GM23338 (cell line): Measurements from ENCODE around the gene RNF5. TPM values are rescaled to one million over a fixed set of nuclear protein-coding genes. Genes with fewer than 3 reads are reported as not detected.

Source experiments
- ATAC-seq: fragments of 200-7000 bp; cut with Tn5 transposase; 3 replicates; pipeline ENCODE4 v1.9.1; 2020
- DNase-seq: peaks from one replicate; pipeline ENCODE4 v3.0.0-alpha.2; 2015; ENCODE audit warnings: low spot score
- H2AFZ ChIP-seq: fragments of 200-600 bp; sonication (generic); 2 replicates; pipeline ENCODE4 v1.8.0; 2016; ENCODE audit warnings: antibody characterized with exemption, mild to moderate bottlenecking, moderate library complexity
- H3F3A ChIP-seq: fragments of 200-600 bp; sonication (generic); replicated peaks from 2 replicates; pipeline ENCODE4 v1.8.0; 2017; ENCODE audit warnings: antibody characterized with exemption, mixed run types, low read depth
- H3K27ac ChIP-seq: fragments of 200-600 bp; sonication (generic); 2 replicates; pipeline ENCODE4 v1.6.1; 2016; ENCODE audit warnings: low read depth
- H3K27me3 ChIP-seq: fragments of 200-600 bp; sonication (generic); 2 replicates; pipeline ENCODE4 v1.8.0; 2016; ENCODE audit warnings: mild to moderate bottlenecking, mixed run types, moderate library complexity; ENCODE audit not compliant: insufficient read depth
- H3K36me3 ChIP-seq: fragments of 200-600 bp; sonication (generic); 2 replicates; pipeline ENCODE4 v1.8.0; 2016; ENCODE audit warnings: mild to moderate bottlenecking; ENCODE audit not compliant: insufficient read depth
- H3K4me1 ChIP-seq: fragments of 200-600 bp; sonication (generic); 2 replicates; pipeline ENCODE4 v1.8.0; 2016; ENCODE audit warnings: mild to moderate bottlenecking, moderate library complexity; ENCODE audit not compliant: insufficient read depth
- H3K4me2 ChIP-seq: fragments of 200-600 bp; sonication (generic); 2 replicates; pipeline ENCODE4 v1.7.1; 2017; ENCODE audit warnings: mixed run types
- H3K4me3 ChIP-seq: fragments of 200-600 bp; sonication (generic); 2 replicates; pipeline ENCODE4 v1.6.1; 2016; ENCODE audit warnings: mixed run types
- H3K79me2 ChIP-seq: fragments of 200-600 bp; sonication (generic); replicated peaks from 2 replicates; pipeline ENCODE4 v1.8.0; 2017; ENCODE audit warnings: mild to moderate bottlenecking; ENCODE audit not compliant: insufficient read depth
- H3K9me2 ChIP-seq: fragments of 200-600 bp; sonication (generic); 2 replicates; pipeline ENCODE4 v1.8.0; 2017; ENCODE audit not compliant: insufficient read depth
- H4K20me1 ChIP-seq: fragments of 200-600 bp; sonication (generic); replicated peaks from 2 replicates; pipeline ENCODE4 v1.8.0; 2017; ENCODE audit warnings: mild to moderate bottlenecking; ENCODE audit not compliant: insufficient read depth
- H3K27ac Mint-ChIP-seq: 2 replicates; pipeline ENCODE4 v1.8.0; 2020; ENCODE audit warnings: inconsistent platforms, mild to moderate bottlenecking, moderate library complexity, mixed read lengths
- H3K27me3 Mint-ChIP-seq: 3 replicates; pipeline ENCODE4 v1.8.0; 2022; ENCODE audit warnings: low read depth, mild to moderate bottlenecking, moderate library complexity, mixed read lengths, inconsistent platforms; ENCODE audit not compliant: insufficient read depth, poor library complexity
- H3K36me3 Mint-ChIP-seq: 3 replicates; pipeline ENCODE4 v1.8.0; 2021; ENCODE audit warnings: low read depth, mild to moderate bottlenecking, inconsistent platforms, moderate library complexity, mixed read lengths
- H3K4me1 Mint-ChIP-seq: 3 replicates; pipeline ENCODE4 v1.8.0; 2020; ENCODE audit warnings: mild to moderate bottlenecking, inconsistent platforms, mixed read lengths
- H3K4me3 Mint-ChIP-seq: 3 replicates; pipeline ENCODE4 v1.8.0; 2021; ENCODE audit warnings: moderate library complexity, mild to moderate bottlenecking, inconsistent platforms, mixed read lengths
- H3K9me3 Mint-ChIP-seq: 3 replicates; pipeline ENCODE4 v1.8.0; 2020; ENCODE audit warnings: moderate library complexity, mild to moderate bottlenecking, inconsistent platforms, mixed read lengths
- CREB1 ChIP-seq: fragments of 250-450 bp; sonication (Bioruptor Pico); IDR thresholded peaks from 2 replicates; pipeline ENCODE4 v1.5.0; 2020; ENCODE audit warnings: low read depth, mild to moderate bottlenecking, moderate library complexity
- ETS1 ChIP-seq: IDR thresholded peaks from 2 replicates; pipeline ENCODE4 v1.6.1; 2016; ENCODE audit warnings: antibody characterized with exemption
- EZH2 ChIP-seq: fragments of 200-600 bp; sonication (generic); IDR thresholded peaks from one replicate; pipeline ENCODE4 v1.8.0; 2017; ENCODE audit warnings: antibody characterized with exemption, mild to moderate bottlenecking, low read depth; ENCODE audit not compliant: unreplicated experiment
- EZH2phosphoT487 ChIP-seq: fragments of 200-600 bp; sonication (generic); IDR thresholded peaks from one replicate; pipeline ENCODE4 v1.8.1; 2018; ENCODE audit warnings: antibody characterized with exemption; ENCODE audit not compliant: unreplicated experiment
- JUNB ChIP-seq: IDR thresholded peaks from one replicate; pipeline ENCODE4 v1.6.1; 2016; ENCODE audit warnings: antibody characterized with exemption; ENCODE audit not compliant: unreplicated experiment
- NANOG ChIP-seq: IDR thresholded peaks from 2 replicates; pipeline ENCODE4 v1.6.1; 2016; ENCODE audit warnings: antibody characterized with exemption, borderline replicate concordance
- STAT1 ChIP-seq: IDR thresholded peaks from one replicate; pipeline ENCODE4 v1.6.1; 2016; ENCODE audit warnings: antibody characterized with exemption; ENCODE audit not compliant: unreplicated experiment
- ZNF114 ChIP-seq: fragments of 250-450 bp; sonication (Bioruptor Pico); IDR thresholded peaks from 2 replicates; pipeline ENCODE4 v1.5.0; 2020; ENCODE audit warnings: mild to moderate bottlenecking, moderate library complexity
- ZNF331 ChIP-seq: fragments of 250-450 bp; sonication (Bioruptor Pico); IDR thresholded peaks from 2 replicates; pipeline ENCODE4 v1.5.0; 2020; ENCODE audit warnings: low read depth, mild to moderate bottlenecking, moderate library complexity
- polyA plus RNA-seq: library from polyadenylated mRNA; unstranded; fragments of >200 nt; fragmentation: Nextera tagmentation; extraction: Ambion mirVana; gene quantifications from 2 replicates; pipeline ENCODE4 v1.2.1, GENCODE V29; 2016
- total RNA-seq: library from RNA; depleted of rRNA; stranded (reverse); fragments of >200 nt; shearing (Covaris generic); gene quantifications from 2 replicates; pipeline ENCODE4 v1.2.3, GENCODE V29; 2014
- TF ChIP-seq, protein P1 (sequence below), 2 experiments: fragments of 200-600 bp in 1 of 2; sonication (generic) in 1 of 2; conservative IDR thresholded peaks; 2 replicates each; pipeline versions ENCODE4 v1.5.1 to v1.6.1; 2016 to 2017; ENCODE audit warnings: antibody characterized with exemption in 2 of 2, low read depth in 2 of 2, mild to moderate bottlenecking in 2 of 2, moderate library complexity in 1 of 2

Gene RNF5
- total and polyA plus RNA-seq, 2 experiments from 2014 or later: 119 to 164 TPM

GRCh38 chr6:32152769-32153563 is 25.2 kb upstream of the RNF5 start:
- Histone ChIP-seq H3F3A (peaks cover 9% of the 10 kb centered on the region), H3K9me2 (no peaks in the 10 kb centered on the region; the same call in 1 of the 2 replicates), H4K20me1 (0 out of 2 replicates have a peak, but pooled peaks cover 5% of the 10 kb centered on the region), H3K4me3 (peak overlapping the region; percentile 100), H3K79me2 (no peaks in the 10 kb centered on the region), H3K4me1 (peaks cover 29% of the 10 kb centered on the region), H3K36me3 (peaks cover 1% of the 10 kb centered on the region), H3K27me3 (peaks cover 44% of the 10 kb centered on the region), H2AFZ (peak overlapping the region; percentile 95), H3K27ac (no peak overlapping the region; the same call in 1 of the 2 replicates), H3K4me2 (peak overlapping the region; percentile 100)
- peaks cover 18% of the 10 kb centered on the region for H3K36me3 Mint-ChIP-seq
- peaks cover 47% of the 10 kb centered on the region for H3K27me3 Mint-ChIP-seq
- peak overlapping the region; percentile 94 for H3K4me3 Mint-ChIP-seq
- DNase-seq (peak; percentile 75), ATAC-seq (peak; percentile 38)
- TF ChIP-seq EZH2: peak; percentile 26
- 0 out of 2 replicates have a peak, but pooled peaks have one; percentile 6 for TF ChIP-seq CREB1 (CRISPR knock-in tag)
- TF ChIP-seq JUNB: no peak
- no peaks in the 10 kb centered on the region; the same call in 1 of the 3 replicates for H3K9me3 Mint-ChIP-seq
- peaks cover 46% of the 10 kb centered on the region for H3K4me1 Mint-ChIP-seq
- peak overlapping the region; percentile 96 for H3K27ac Mint-ChIP-seq

GRCh38 chr6:32153564-32154513 is 24.4 kb upstream of the RNF5 start, which contains the start of gene PPT2:
Gene PPT2, plus strand, starts transcription at chr6:32154141. Its CDS starts 454 bp downstream, at chr6:32154595.
- peak within 1 kb of the TSS; percentile 79 for H3K27ac ChIP-seq
- peak within 1 kb of the TSS; percentile 100 for H2AFZ ChIP-seq
- peaks cover 43% of the 10 kb centered on the region for H3K27me3 Mint-ChIP-seq
- no peaks in the 10 kb centered on the region for H3K9me2 ChIP-seq
- H4K20me1 ChIP-seq: 0 out of 2 replicates have a peak, but pooled peaks cover 8% of the 10 kb centered on the region
- H3K4me2 ChIP-seq: peak within 1 kb of the TSS; percentile 100
- H3K4me1 ChIP-seq: peaks cover 28% of the 10 kb centered on the region
- peaks cover 44% of the 10 kb centered on the region for H3K27me3 ChIP-seq
- peak within 1 kb of the TSS; percentile 94 for H3K4me3 Mint-ChIP-seq
- peaks cover 26% of the 10 kb centered on the region for H3K36me3 Mint-ChIP-seq
- ATAC-seq: peak; percentile 41
- no peaks in the 10 kb centered on the region for H3K79me2 ChIP-seq
- DNase-seq: peak; percentile 96
- H3K36me3 ChIP-seq: peaks cover 10% of the 10 kb centered on the region
- H3F3A ChIP-seq: peaks cover 9% of the 10 kb centered on the region
- H3K4me3 ChIP-seq: peak within 1 kb of the TSS; percentile 100
- peaks cover 42% of the 10 kb centered on the region for H3K4me1 Mint-ChIP-seq
- no peaks in the 10 kb centered on the region; the same call in 1 of the 3 replicates for H3K9me3 Mint-ChIP-seq
- H3K27ac Mint-ChIP-seq: peak within 1 kb of the TSS; percentile 96
- TF ChIP-seq EZH2: no peak
- TF ChIP-seq NANOG: no peak
- no peak for TF ChIP-seq STAT1
- no peak for TF ChIP-seq EZH2phosphoT487
- no peak for TF ChIP-seq ZNF114 (CRISPR knock-in tag)
- TF ChIP-seq, protein P1, sequence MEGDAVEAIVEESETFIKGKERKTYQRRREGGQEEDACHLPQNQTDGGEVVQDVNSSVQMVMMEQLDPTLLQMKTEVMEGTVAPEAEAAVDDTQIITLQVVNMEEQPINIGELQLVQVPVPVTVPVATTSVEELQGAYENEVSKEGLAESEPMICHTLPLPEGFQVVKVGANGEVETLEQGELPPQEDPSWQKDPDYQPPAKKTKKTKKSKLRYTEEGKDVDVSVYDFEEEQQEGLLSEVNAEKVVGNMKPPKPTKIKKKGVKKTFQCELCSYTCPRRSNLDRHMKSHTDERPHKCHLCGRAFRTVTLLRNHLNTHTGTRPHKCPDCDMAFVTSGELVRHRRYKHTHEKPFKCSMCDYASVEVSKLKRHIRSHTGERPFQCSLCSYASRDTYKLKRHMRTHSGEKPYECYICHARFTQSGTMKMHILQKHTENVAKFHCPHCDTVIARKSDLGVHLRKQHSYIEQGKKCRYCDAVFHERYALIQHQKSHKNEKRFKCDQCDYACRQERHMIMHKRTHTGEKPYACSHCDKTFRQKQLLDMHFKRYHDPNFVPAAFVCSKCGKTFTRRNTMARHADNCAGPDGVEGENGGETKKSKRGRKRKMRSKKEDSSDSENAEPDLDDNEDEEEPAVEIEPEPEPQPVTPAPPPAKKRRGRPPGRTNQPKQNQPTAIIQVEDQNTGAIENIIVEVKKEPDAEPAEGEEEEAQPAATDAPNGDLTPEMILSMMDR (conservative IDR thresholded peaks at IDR 0.05; ENCODE audit: low read depth in 2 of 2): peak in 1 of 2 experiments; percentile 9; a peak in 1 of 4 replicates
- TF ChIP-seq ETS1: 0 out of 2 replicates have a peak, but pooled peaks have one; percentile 55
- TF ChIP-seq ZNF331 (CRISPR knock-in tag): 0 out of 2 replicates have a peak, but pooled peaks have one; percentile 6
- no peak for TF ChIP-seq JUNB
- TF ChIP-seq CREB1 (CRISPR knock-in tag): peak; percentile 97
